Liver (tissue), 9 donors: ENCODE measurements around the gene FXYD4. TPM values are rescaled to one million over a fixed set of nuclear protein-coding genes. Genes with fewer than 3 reads are reported as not detected.

Experiments
- DNase-seq: peaks from one replicate; pipeline ENCODE4 v3.0.0-alpha.2; 2017; ENCODE audit warnings: low spot score
- H3K27ac ChIP-seq, 2 donors: one replicate each; pipeline ENCODE4 v1.7.0; 2013; ENCODE audit warnings: inconsistent platforms in 2 of 2, low read length in 2 of 2, control low read depth in 1 of 2, low read depth in 1 of 2, mild to moderate bottlenecking in 1 of 2
- H3K27me3 ChIP-seq, 4 donors: one replicate each; pipeline versions ENCODE4 v1.6.1 to v1.7.0; 2013; ENCODE audit warnings: low read length in 3 of 4, inconsistent platforms in 1 of 4, mild to moderate bottlenecking in 1 of 4, moderate library complexity in 1 of 4; ENCODE audit not compliant: control insufficient read depth in 4 of 4, insufficient read depth in 4 of 4
- H3K36me3 ChIP-seq, 4 donors: one replicate each; pipeline versions ENCODE4 v1.6.1 to v1.7.0; 2013; ENCODE audit warnings: low read length in 3 of 4, mild to moderate bottlenecking in 3 of 4, low read depth in 1 of 4, moderate library complexity in 1 of 4; ENCODE audit not compliant: control insufficient read depth in 4 of 4, insufficient read depth in 3 of 4
- H3K4me1 ChIP-seq, 4 donors: one replicate each; pipeline versions ENCODE4 v1.6.1 to v1.7.0; 2013; ENCODE audit warnings: low read length in 3 of 4, mild to moderate bottlenecking in 3 of 4, moderate library complexity in 1 of 4; ENCODE audit not compliant: control insufficient read depth in 4 of 4, insufficient read depth in 4 of 4
- H3K4me3 ChIP-seq, 3 donors: one replicate each; pipeline versions ENCODE4 v1.6.1 to v1.7.0; 2013; ENCODE audit warnings: low read length in 3 of 3, control low read depth in 1 of 3, low read depth in 1 of 3, mild to moderate bottlenecking in 1 of 3
- H3K9ac ChIP-seq, 2 donors: one replicate each; pipeline ENCODE4 v1.7.0; 2013; ENCODE audit warnings: low read length in 2 of 2, mild to moderate bottlenecking in 2 of 2, moderate library complexity in 2 of 2, control low read depth in 1 of 2, low read depth in 1 of 2
- H3K9me3 ChIP-seq, 4 donors: one replicate each; pipeline versions ENCODE4 v1.6.1 to v1.7.0; 2013; ENCODE audit warnings: low read length in 3 of 4; ENCODE audit not compliant: control insufficient read depth in 4 of 4
- EGR1 ChIP-seq, 2 donors: IDR thresholded peaks; 2 replicates each; pipeline ENCODE4 v1.6.1; 2016 to 2018; ENCODE audit warnings: antibody characterized with exemption in 2 of 2, low read depth in 2 of 2
- FOXA2 ChIP-seq: IDR thresholded peaks from 2 replicates; pipeline ENCODE4 v1.6.1; 2016; ENCODE audit warnings: antibody characterized with exemption
- GABPA ChIP-seq, 2 donors: IDR thresholded peaks in 1 of 2; conservative IDR thresholded peaks in 1 of 2; 2 replicates each; pipeline ENCODE4 v1.6.1; 2016; ENCODE audit warnings: antibody characterized with exemption in 2 of 2, mild to moderate bottlenecking in 1 of 2, moderate library complexity in 1 of 2
- HNF4A ChIP-seq, 2 donors: conservative IDR thresholded peaks; 2 replicates each; pipeline ENCODE4 v1.6.1; 2016; ENCODE audit warnings: antibody characterized with exemption in 2 of 2, mild to moderate bottlenecking in 2 of 2
- HNF4G ChIP-seq: IDR thresholded peaks from 2 replicates; pipeline ENCODE4 v1.6.1; 2016; ENCODE audit warnings: antibody characterized with exemption
- JUND ChIP-seq, 2 donors: IDR thresholded peaks; 2 replicates each; pipeline ENCODE4 v1.6.1; 2016; ENCODE audit warnings: antibody characterized with exemption in 2 of 2
- RAD21 ChIP-seq, 2 donors: IDR thresholded peaks; 2 replicates each; pipeline ENCODE4 v1.6.1; 2016; ENCODE audit warnings: antibody characterized with exemption in 2 of 2, mild to moderate bottlenecking in 2 of 2
- RXRA ChIP-seq, 2 donors: IDR thresholded peaks; 2 replicates each; pipeline ENCODE4 v1.6.1; 2017 to 2018; ENCODE audit warnings: antibody characterized with exemption in 2 of 2, mild to moderate bottlenecking in 1 of 2
- SP1 ChIP-seq: IDR thresholded peaks from 2 replicates; pipeline ENCODE4 v1.6.1; 2018; ENCODE audit warnings: antibody characterized with exemption, mild to moderate bottlenecking
- YY1 ChIP-seq: IDR thresholded peaks from 2 replicates; pipeline ENCODE4 v1.6.1; 2016; ENCODE audit warnings: antibody characterized with exemption, mild to moderate bottlenecking
- WGBS: extraction: QIAGEN DNeasy Blood & Tissue Kit; methylation state at CpG from one replicate; pipeline ENCODE4 v1.1.7; 2013; 5-methylcytosine and 5-hydroxymethylcytosine counted together
- polyA plus RNA-seq, 2 donors: library from polyadenylated mRNA; stranded (reverse) in 1 of 2; unstranded in 1 of 2; fragments of 200-250 nt in 1 of 2; fragments of >200 nt in 1 of 2; fragmentation: Nextera tagmentation in 1 of 2; extraction: Ambion mirVana in 1 of 2; gene quantifications; one replicate each; pipeline versions ENCODE4 v1.2.1 to v1.2.3, GENCODE V29; 2013 to 2015
- total RNA-seq, 2 donors: library from RNA; depleted of rRNA; stranded (reverse); fragments of >200 nt; gene quantifications; one replicate each; pipeline ENCODE4 v1.2.3, GENCODE V29; 2014
- TF ChIP-seq, protein P1 (sequence below): IDR thresholded peaks from 2 replicates; pipeline ENCODE4 v1.6.1; 2016; ENCODE audit warnings: antibody characterized with exemption
- TF ChIP-seq, protein P2 (sequence below): fragments of 150-350 bp; IDR thresholded peaks from 2 replicates; pipeline ENCODE4 v1.5.1; 2017; ENCODE audit warnings: improper control_type of control experiment, low read depth, low read length; ENCODE audit not compliant: missing input control
- TF ChIP-seq, protein P3 (sequence below): IDR thresholded peaks from 2 replicates; pipeline ENCODE4 v1.6.1; 2016; ENCODE audit warnings: antibody characterized with exemption
- TF ChIP-seq, protein P4 (sequence below): IDR thresholded peaks from 2 replicates; pipeline ENCODE4 v1.6.1; 2016; ENCODE audit warnings: antibody characterized with exemption, mild to moderate bottlenecking
- donor health status: healthy.
- donor health status: healthy.
- donor health status: healthy.
- donor health status: healthy.
- donor health status: healthy.

Gene FXYD4
- total and polyA plus RNA-seq, 4 donors = not detected

DNA sequence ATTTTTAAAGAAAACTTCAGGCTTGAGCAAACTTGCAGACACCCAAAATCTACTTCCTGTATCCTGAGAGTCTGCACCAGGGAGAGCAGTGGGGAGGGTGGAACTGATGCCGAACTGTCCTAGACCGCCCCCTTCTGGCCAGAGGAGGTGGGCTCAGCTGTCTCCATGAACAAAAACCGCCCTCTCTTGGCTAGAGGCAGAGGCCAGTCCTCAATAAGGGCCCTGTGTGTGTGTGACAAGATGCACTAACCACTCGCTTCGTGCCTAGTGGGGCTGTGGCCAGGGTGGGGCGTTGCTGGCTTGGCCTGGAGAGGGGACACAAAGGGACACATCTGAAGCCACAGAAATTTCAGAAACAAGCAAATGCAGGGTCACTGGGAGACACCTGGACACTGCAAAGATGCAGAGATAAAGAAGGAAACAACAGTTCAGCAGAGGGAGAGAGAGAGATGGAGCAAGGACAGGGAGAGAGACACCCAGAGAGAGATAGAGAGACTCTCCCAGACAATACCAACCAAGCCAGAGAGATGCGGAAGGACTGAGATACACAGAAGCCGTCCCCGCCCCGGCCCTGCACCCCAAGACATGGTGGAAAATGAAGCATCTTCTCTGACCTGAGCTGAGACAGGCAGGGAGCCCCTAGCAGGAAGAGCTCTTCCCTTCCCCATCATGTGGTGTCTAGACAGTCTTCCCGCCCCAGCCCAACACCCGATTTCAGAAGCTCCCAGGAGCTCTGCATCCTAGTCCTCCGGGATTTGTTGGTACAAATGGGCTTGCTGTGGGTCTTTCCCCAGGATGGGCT is 22.7 kb upstream of the FXYD4 start:
- Histone ChIP-seq H3K9ac (no peak overlapping the region), H3K4me1 (peaks cover 0 to 1% (median 0%) of the 10 kb centered on the region in 4 donors), H3K4me3 (no peak overlapping the region), H3K36me3 (no peaks in the 10 kb centered on the region), H3K27me3 (no peaks in the 10 kb centered on the region), H3K9me3 (no peaks in the 10 kb centered on the region), H3K27ac (no peak overlapping the region)
- 52% methylated on average over 13 of the region's 13 CpGs for WGBS
- TF ChIP-seq YY1 = no peak
- no peak for TF ChIP-seq HNF4A (conservative IDR thresholded peaks at IDR 0.05)
- peak; percentile 98 for TF ChIP-seq RAD21 (IDR thresholded peaks at IDR 0.05)
- TF ChIP-seq, protein P1, sequence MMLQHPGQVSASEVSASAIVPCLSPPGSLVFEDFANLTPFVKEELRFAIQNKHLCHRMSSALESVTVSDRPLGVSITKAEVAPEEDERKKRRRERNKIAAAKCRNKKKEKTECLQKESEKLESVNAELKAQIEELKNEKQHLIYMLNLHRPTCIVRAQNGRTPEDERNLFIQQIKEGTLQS = no peak
- TF ChIP-seq, protein P2, sequence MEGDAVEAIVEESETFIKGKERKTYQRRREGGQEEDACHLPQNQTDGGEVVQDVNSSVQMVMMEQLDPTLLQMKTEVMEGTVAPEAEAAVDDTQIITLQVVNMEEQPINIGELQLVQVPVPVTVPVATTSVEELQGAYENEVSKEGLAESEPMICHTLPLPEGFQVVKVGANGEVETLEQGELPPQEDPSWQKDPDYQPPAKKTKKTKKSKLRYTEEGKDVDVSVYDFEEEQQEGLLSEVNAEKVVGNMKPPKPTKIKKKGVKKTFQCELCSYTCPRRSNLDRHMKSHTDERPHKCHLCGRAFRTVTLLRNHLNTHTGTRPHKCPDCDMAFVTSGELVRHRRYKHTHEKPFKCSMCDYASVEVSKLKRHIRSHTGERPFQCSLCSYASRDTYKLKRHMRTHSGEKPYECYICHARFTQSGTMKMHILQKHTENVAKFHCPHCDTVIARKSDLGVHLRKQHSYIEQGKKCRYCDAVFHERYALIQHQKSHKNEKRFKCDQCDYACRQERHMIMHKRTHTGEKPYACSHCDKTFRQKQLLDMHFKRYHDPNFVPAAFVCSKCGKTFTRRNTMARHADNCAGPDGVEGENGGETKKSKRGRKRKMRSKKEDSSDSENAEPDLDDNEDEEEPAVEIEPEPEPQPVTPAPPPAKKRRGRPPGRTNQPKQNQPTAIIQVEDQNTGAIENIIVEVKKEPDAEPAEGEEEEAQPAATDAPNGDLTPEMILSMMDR = peak; percentile 96
- TF ChIP-seq, protein P3, sequence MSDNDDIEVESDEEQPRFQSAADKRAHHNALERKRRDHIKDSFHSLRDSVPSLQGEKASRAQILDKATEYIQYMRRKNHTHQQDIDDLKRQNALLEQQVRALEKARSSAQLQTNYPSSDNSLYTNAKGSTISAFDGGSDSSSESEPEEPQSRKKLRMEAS = no peak
- peak in 1 of 2 donors; percentile 9 for TF ChIP-seq GABPA (IDR thresholded peaks at IDR 0.05 in 1 of 2, conservative IDR thresholded peaks at IDR 0.05 in 1 of 2)
- TF ChIP-seq FOXA2 = no peak
- DNase-seq = peak; percentile 87

DNA sequence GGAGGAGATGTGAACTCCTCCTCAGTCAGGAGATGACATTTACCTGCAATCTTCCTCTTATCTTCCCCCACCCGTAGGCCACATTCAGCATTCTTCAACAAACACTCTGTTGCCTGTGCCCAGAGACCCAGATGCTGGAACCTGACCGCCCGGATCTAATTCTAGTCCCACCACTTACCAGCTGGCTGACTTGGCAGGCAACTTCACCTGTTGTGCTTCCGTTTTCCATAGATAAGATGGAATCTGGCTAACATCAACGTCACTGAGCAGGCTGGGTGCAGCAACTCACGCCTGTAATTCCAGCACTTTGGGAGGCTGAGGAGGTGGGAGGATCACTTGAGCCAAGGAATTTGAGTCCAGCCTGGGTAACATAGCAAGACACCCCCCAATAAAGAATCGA is 21.3 kb upstream of the FXYD4 start:
- Histone ChIP-seq H3K9me3 (no peaks in the 10 kb centered on the region), H3K36me3 (no peaks in the 10 kb centered on the region), H3K4me1 (peaks cover 0 to 1% (median 0%) of the 10 kb centered on the region in 4 donors), H3K27ac (no peak overlapping the region), H3K9ac (no peak overlapping the region), H3K4me3 (no peak overlapping the region), H3K27me3 (no peaks in the 10 kb centered on the region)
- no peak for TF ChIP-seq RAD21 (IDR thresholded peaks at IDR 0.05)
- no peak for TF ChIP-seq FOXA2
- TF ChIP-seq HNF4A (conservative IDR thresholded peaks at IDR 0.05) = no peak
- no peak for TF ChIP-seq HNF4G
- TF ChIP-seq JUND (IDR thresholded peaks at IDR 0.05) = no peak
- TF ChIP-seq, protein P2 = no peak
- no peak for DNase-seq
- WGBS = 67% methylated on average over 7 of the region's 7 CpGs

DNA sequence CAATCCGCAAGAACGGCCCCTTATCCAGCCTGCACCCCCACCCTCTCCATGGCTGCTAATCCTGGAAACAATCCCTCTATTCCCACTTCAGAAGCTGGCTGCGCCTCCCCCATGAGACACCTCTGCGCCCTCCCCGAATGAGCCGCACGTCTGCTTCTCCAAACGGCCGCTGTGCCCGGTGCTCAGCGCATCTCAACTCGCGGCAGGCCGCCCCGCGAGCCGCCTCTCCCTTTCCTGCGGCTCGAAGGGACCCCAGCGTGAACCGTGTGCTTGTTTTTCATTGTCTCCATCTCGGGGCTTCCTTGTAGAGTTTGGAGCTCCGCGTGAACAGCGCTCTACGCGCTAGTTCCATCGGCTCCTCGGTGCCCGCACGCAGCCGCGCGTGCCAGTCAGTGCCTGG is 20.8 kb upstream of the FXYD4 start:
- H3K9me3 ChIP-seq = no peaks in the 10 kb centered on the region
- WGBS = 44% methylated on average over 34 of the region's 34 CpGs
- H3K36me3 ChIP-seq = no peaks in the 10 kb centered on the region
- no peak overlapping the region for H3K9ac ChIP-seq
- DNase-seq = no peak
- H3K4me3 ChIP-seq = no peak overlapping the region
- H3K4me1 ChIP-seq = peaks cover 0 to 1% (median 0%) of the 10 kb centered on the region in 4 donors
- H3K27me3 ChIP-seq = no peaks in the 10 kb centered on the region
- H3K27ac ChIP-seq = no peak overlapping the region
- TF ChIP-seq SP1 (no peak), RXRA (IDR thresholded peaks at IDR 0.05) (no peak), HNF4A (conservative IDR thresholded peaks at IDR 0.05) (no peak), HNF4G (no peak), EGR1 (IDR thresholded peaks at IDR 0.05; ENCODE audit: low read depth in 2 of 2) (no peak)
- TF ChIP-seq, protein P4, sequence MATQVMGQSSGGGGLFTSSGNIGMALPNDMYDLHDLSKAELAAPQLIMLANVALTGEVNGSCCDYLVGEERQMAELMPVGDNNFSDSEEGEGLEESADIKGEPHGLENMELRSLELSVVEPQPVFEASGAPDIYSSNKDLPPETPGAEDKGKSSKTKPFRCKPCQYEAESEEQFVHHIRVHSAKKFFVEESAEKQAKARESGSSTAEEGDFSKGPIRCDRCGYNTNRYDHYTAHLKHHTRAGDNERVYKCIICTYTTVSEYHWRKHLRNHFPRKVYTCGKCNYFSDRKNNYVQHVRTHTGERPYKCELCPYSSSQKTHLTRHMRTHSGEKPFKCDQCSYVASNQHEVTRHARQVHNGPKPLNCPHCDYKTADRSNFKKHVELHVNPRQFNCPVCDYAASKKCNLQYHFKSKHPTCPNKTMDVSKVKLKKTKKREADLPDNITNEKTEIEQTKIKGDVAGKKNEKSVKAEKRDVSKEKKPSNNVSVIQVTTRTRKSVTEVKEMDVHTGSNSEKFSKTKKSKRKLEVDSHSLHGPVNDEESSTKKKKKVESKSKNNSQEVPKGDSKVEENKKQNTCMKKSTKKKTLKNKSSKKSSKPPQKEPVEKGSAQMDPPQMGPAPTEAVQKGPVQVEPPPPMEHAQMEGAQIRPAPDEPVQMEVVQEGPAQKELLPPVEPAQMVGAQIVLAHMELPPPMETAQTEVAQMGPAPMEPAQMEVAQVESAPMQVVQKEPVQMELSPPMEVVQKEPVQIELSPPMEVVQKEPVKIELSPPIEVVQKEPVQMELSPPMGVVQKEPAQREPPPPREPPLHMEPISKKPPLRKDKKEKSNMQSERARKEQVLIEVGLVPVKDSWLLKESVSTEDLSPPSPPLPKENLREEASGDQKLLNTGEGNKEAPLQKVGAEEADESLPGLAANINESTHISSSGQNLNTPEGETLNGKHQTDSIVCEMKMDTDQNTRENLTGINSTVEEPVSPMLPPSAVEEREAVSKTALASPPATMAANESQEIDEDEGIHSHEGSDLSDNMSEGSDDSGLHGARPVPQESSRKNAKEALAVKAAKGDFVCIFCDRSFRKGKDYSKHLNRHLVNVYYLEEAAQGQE = no peak
- TF ChIP-seq, protein P2 = no peak
- TF ChIP-seq, protein P1 = no peak
